H1 (cell line): ENCODE measurements around the gene PLP2. TPM values are rescaled to one million over a fixed set of nuclear protein-coding genes. Genes with fewer than 3 reads are reported as not detected.

Source experiments
- CTCF ChIA-PET: fragments of 300-600 bp; sonication (Branson Sonifier 250); formaldehyde crosslinking; loops from one replicate; lab custom pipeline; 2021; ENCODE audit not compliant: partially characterized antibody; lab: Charles Lee
- POLR2A ChIA-PET: fragments of 300-600 bp; sonication (Branson Sonifier 250); formaldehyde crosslinking; loops from one replicate; lab custom pipeline; 2021; ENCODE audit warnings: inconsistent platforms; ENCODE audit not compliant: partially characterized antibody; lab: Charles Lee
- DNase-seq, 2 experiments: peaks; one replicate each; pipeline versions ENCODE4 v3.0.0 to v3.0.0-alpha.2; 2010 to 2022; ENCODE audit warnings: low spot score in 2 of 2, low read depth in 1 of 2, mixed read lengths in 1 of 2
- FAIRE-seq: peaks from 2 replicates; lab custom pipeline; 2011; peaks lifted over from hg19 to GRCh38; lab: Jason Lieb, UNC
- H2AFZ ChIP-seq: 2 replicates; pipeline ENCODE4 v1.8.1; 2012; ENCODE audit warnings: low read length, inconsistent platforms
- H2AK5ac ChIP-seq: 2 replicates; pipeline ENCODE4 v1.6.1; 2013; ENCODE audit warnings: low read depth, low read length
- H2BK120ac ChIP-seq: replicated peaks from 2 replicates; pipeline ENCODE3; 2013; ENCODE audit warnings: low read depth, low read length, inconsistent platforms
- H2BK12ac ChIP-seq: 2 replicates; pipeline ENCODE4 v1.6.1; 2013; ENCODE audit warnings: low read depth, low read length
- H2BK15ac ChIP-seq: 2 replicates; pipeline ENCODE4 v1.6.1; 2013; ENCODE audit warnings: low read length
- H2BK20ac ChIP-seq: 2 replicates; pipeline ENCODE4 v1.6.1; 2013; ENCODE audit warnings: low read length
- H2BK5ac ChIP-seq: 2 replicates; pipeline ENCODE4 v1.6.1; 2013; ENCODE audit warnings: low read depth, low read length
- H3K14ac ChIP-seq: 2 replicates; pipeline ENCODE4 v1.6.1; 2013; ENCODE audit warnings: inconsistent platforms; ENCODE audit not compliant: insufficient read length
- H3K18ac ChIP-seq: 2 replicates; pipeline ENCODE4 v1.6.1; 2013; ENCODE audit warnings: low read length; ENCODE audit errors: extremely low read depth
- H3K23ac ChIP-seq: 2 replicates; pipeline ENCODE4 v1.6.1; 2013; ENCODE audit warnings: inconsistent platforms; ENCODE audit not compliant: insufficient read length
- H3K23me2 ChIP-seq: 2 replicates; pipeline ENCODE4 v1.6.1; 2013; ENCODE audit warnings: low read depth, low read length
- H3K27ac ChIP-seq: 2 replicates; pipeline ENCODE4 v1.6.1; 2011; ENCODE audit warnings: low read depth, low read length, inconsistent platforms
- H3K27me3 ChIP-seq, 4 experiments: replicated peaks in 1 of 4; 1 replicate in 1 of 4; 2 replicates in 3 of 4; pipeline versions ENCODE4 v1.6.1 to v1.8.1; 2011 to 2013; ENCODE audit warnings: low read length in 3 of 4, mild to moderate bottlenecking in 3 of 4, inconsistent platforms in 2 of 4, mixed read lengths in 2 of 4, moderate library complexity in 1 of 4; ENCODE audit not compliant: control insufficient read depth in 3 of 4, insufficient read depth in 3 of 4; ENCODE audit errors: extremely low read depth in 1 of 4
- H3K36me3 ChIP-seq, 4 experiments: 2 replicates each; pipeline versions ENCODE4 v1.6.1 to v1.8.1; 2011 to 2013; ENCODE audit warnings: mild to moderate bottlenecking in 4 of 4, low read length in 3 of 4, moderate library complexity in 2 of 4, control low read depth in 1 of 4, inconsistent platforms in 1 of 4; ENCODE audit not compliant: insufficient read depth in 4 of 4, control insufficient read depth in 2 of 4
- H3K4ac ChIP-seq: replicated peaks from 2 replicates; pipeline ENCODE3; 2013; ENCODE audit warnings: low read length, low read depth, mixed read lengths, inconsistent platforms; ENCODE audit not compliant: insufficient read length
- H3K4me1 ChIP-seq, 4 experiments: replicated peaks in 1 of 4; 1 replicate in 1 of 4; 2 replicates in 3 of 4; pipeline versions ENCODE4 v1.6.1 to v1.8.1; 2011 to 2013; ENCODE audit warnings: low read length in 3 of 4, inconsistent platforms in 2 of 4, mixed read lengths in 1 of 4; ENCODE audit not compliant: insufficient read depth in 4 of 4, control insufficient read depth in 3 of 4
- H3K4me2 ChIP-seq, 2 experiments: 2 replicates each; pipeline versions ENCODE4 v1.6.1 to v1.8.1; 2011 to 2013; ENCODE audit warnings: low read depth in 2 of 2, low read length in 2 of 2, control low read depth in 1 of 2, inconsistent platforms in 1 of 2, mild to moderate bottlenecking in 1 of 2; ENCODE audit not compliant: insufficient read depth in 1 of 2
- H3K4me3 ChIP-seq, 4 experiments: fragments of 200-600, 300-600 bp in 1 of 4; sonication (generic), shearing (Covaris generic), sonication (Bioruptor Twin) in 1 of 4; 2 replicates each; pipeline versions ENCODE4 v1.5.1 to v1.8.1; 2011 to 2016; ENCODE audit warnings: low read length in 4 of 4, low read depth in 3 of 4, control low read depth in 2 of 4, inconsistent platforms in 2 of 4, mild to moderate bottlenecking in 2 of 4, mixed read lengths in 1 of 4, moderate library complexity in 1 of 4; ENCODE audit not compliant: insufficient read depth in 2 of 4; ENCODE audit errors: extremely low read depth in 1 of 4
- H3K56ac ChIP-seq: replicated peaks from 2 replicates; pipeline ENCODE3; 2013; ENCODE audit warnings: low read depth, mild to moderate bottlenecking, mixed read lengths, low read length, inconsistent platforms; ENCODE audit not compliant: insufficient read length
- H3K79me1 ChIP-seq: 2 replicates; pipeline ENCODE4 v1.6.1; 2013; ENCODE audit warnings: low read depth, low read length, control low read depth
- H3K79me2 ChIP-seq, 2 experiments: 2 replicates each; pipeline versions ENCODE4 v1.6.1 to v1.8.1; 2012 to 2013; ENCODE audit warnings: low read length in 2 of 2, mild to moderate bottlenecking in 2 of 2, inconsistent platforms in 1 of 2; ENCODE audit not compliant: insufficient read depth in 2 of 2, control insufficient read depth in 1 of 2
- H3K9ac ChIP-seq, 4 experiments: replicated peaks in 1 of 4; 1 replicate in 1 of 4; 2 replicates in 3 of 4; pipeline versions ENCODE4 v1.6.1 to v1.8.1; 2011 to 2013; ENCODE audit warnings: low read depth in 3 of 4, low read length in 3 of 4, control low read depth in 2 of 4, mild to moderate bottlenecking in 2 of 4, moderate library complexity in 2 of 4, inconsistent platforms in 1 of 4; ENCODE audit errors: extremely low read depth in 1 of 4
- H3K9me3 ChIP-seq, 2 experiments: 2 replicates each; pipeline versions ENCODE4 v1.6.1 to v1.8.1; 2012 to 2013; ENCODE audit warnings: mild to moderate bottlenecking in 2 of 2, moderate library complexity in 2 of 2, control low read depth in 1 of 2, inconsistent platforms in 1 of 2, low read depth in 1 of 2, low read length in 1 of 2, mixed read lengths in 1 of 2; ENCODE audit not compliant: insufficient read depth in 2 of 2
- H4K20me1 ChIP-seq, 2 experiments: replicated peaks in 1 of 2; 2 replicates each; pipeline versions ENCODE3 to v1.8.1; 2011 to 2013; ENCODE audit warnings: inconsistent platforms in 2 of 2, low read length in 2 of 2, mild to moderate bottlenecking in 1 of 2; ENCODE audit not compliant: insufficient read depth in 2 of 2, control insufficient read depth in 1 of 2
- H4K5ac ChIP-seq: 2 replicates; pipeline ENCODE4 v1.6.1; 2013; ENCODE audit warnings: low read length, low read depth, mixed read lengths, inconsistent platforms; ENCODE audit not compliant: insufficient read length
- H4K8ac ChIP-seq: 2 replicates; pipeline ENCODE4 v1.8.0; 2013; ENCODE audit warnings: mild to moderate bottlenecking, moderate library complexity, low read length, inconsistent platforms; ENCODE audit not compliant: insufficient read depth; ENCODE audit errors: extremely low read depth
- H4K91ac ChIP-seq: replicated peaks from 2 replicates; pipeline ENCODE3; 2013; ENCODE audit warnings: low read length, mixed read lengths, inconsistent platforms; ENCODE audit not compliant: insufficient read length
- CTBP2 ChIP-seq: IDR thresholded peaks from 2 replicates; pipeline ENCODE4 v1.7.0; 2011; ENCODE audit warnings: borderline replicate concordance, mild to moderate bottlenecking, moderate library complexity, mixed read lengths, low read length; ENCODE audit not compliant: insufficient read depth, insufficient read length
- HDAC2 ChIP-seq, 2 experiments: fragments of 300-600 bp in 1 of 2; sonication (generic) in 1 of 2; IDR thresholded peaks; 2 replicates each; pipeline ENCODE4 v1.6.1; 2011 to 2012; ENCODE audit warnings: low read depth in 2 of 2, low read length in 2 of 2, mild to moderate bottlenecking in 2 of 2, moderate library complexity in 2 of 2, borderline replicate concordance in 1 of 2, inconsistent platforms in 1 of 2
- KDM4A ChIP-seq: IDR thresholded peaks from one replicate; pipeline ENCODE4 v1.7.1; 2012; ENCODE audit warnings: low read depth, mild to moderate bottlenecking, moderate library complexity, low read length, inconsistent platforms; ENCODE audit not compliant: severe bottlenecking
- RBBP5 ChIP-seq: IDR thresholded peaks from 2 replicates; pipeline ENCODE4 v1.7.1; 2012; ENCODE audit warnings: low read depth, mild to moderate bottlenecking, inconsistent platforms, low read length, moderate library complexity, borderline replicate concordance
- WGBS, 2 experiments: shearing (Covaris generic) in 1 of 2; methylation state at CpG; one replicate each; pipeline versions ENCODE4 v1.1.6 to v1.1.7; 2013 to 2015; ENCODE audit warnings: low lambda C conversion rate in 2 of 2, mixed read lengths in 2 of 2, inconsistent platforms in 1 of 2, low coverage in 1 of 2, missing lambda C conversion rate in 1 of 2; ENCODE audit not compliant: insufficient replicate concordance in 2 of 2, insufficient coverage in 1 of 2, insufficient read length in 1 of 2; ENCODE audit errors: extremely low coverage in 1 of 2, missing lambda C conversion rate in 1 of 2; 5-methylcytosine and 5-hydroxymethylcytosine counted together
- polyA plus RNA-seq, 7 experiments: library from polyadenylated mRNA; depleted of rRNA in 3 of 7; stranded (reverse) in 5 of 7; unstranded in 2 of 7; fragments of >200 nt in 5 of 7; fragments of 200-250 nt in 2 of 7; gene quantifications; 1 replicate in 5 of 7; 2 replicates in 1 of 7; 4 replicates in 1 of 7; pipeline versions ENCODE4 v1.2.1 to v1.2.3, GENCODE V29; 2011 to 2013; ENCODE audit warnings: missing spikeins in 2 of 7, mixed read lengths in 2 of 7
- total RNA-seq: library from RNA; stranded (reverse); fragmentation: NEBNext Ultra II Directional; extraction: Animal tissue kit (Norgen Biotek cat#: 25700); gene quantifications from 2 replicates; pipeline ENCODE4 v1.2.1, GENCODE V29; 2021
- TF ChIP-seq, protein P1 (sequence below): IDR thresholded peaks from 2 replicates; pipeline ENCODE4 v1.6.1; 2012; ENCODE audit warnings: inconsistent platforms
- TF ChIP-seq, protein P2 (sequence below), 3 experiments: IDR thresholded peaks; 1 replicate in 2 of 3; 2 replicates in 1 of 3; pipeline versions ENCODE4 v1.5.1 to v1.6.1; 2011; ENCODE audit warnings: low read length in 3 of 3, mild to moderate bottlenecking in 3 of 3, inconsistent platforms in 2 of 3, low read depth in 1 of 3, moderate library complexity in 1 of 3; ENCODE audit not compliant: insufficient read depth in 1 of 3; ENCODE audit errors: control extremely low read depth in 1 of 3

Gene PLP2
- total and polyA plus RNA-seq, 2 of the 8 experiments (the other 6 are each of a cell fraction or from before 2014, with no cell fraction given): 10.3 to 23.4 TPM

DNA sequence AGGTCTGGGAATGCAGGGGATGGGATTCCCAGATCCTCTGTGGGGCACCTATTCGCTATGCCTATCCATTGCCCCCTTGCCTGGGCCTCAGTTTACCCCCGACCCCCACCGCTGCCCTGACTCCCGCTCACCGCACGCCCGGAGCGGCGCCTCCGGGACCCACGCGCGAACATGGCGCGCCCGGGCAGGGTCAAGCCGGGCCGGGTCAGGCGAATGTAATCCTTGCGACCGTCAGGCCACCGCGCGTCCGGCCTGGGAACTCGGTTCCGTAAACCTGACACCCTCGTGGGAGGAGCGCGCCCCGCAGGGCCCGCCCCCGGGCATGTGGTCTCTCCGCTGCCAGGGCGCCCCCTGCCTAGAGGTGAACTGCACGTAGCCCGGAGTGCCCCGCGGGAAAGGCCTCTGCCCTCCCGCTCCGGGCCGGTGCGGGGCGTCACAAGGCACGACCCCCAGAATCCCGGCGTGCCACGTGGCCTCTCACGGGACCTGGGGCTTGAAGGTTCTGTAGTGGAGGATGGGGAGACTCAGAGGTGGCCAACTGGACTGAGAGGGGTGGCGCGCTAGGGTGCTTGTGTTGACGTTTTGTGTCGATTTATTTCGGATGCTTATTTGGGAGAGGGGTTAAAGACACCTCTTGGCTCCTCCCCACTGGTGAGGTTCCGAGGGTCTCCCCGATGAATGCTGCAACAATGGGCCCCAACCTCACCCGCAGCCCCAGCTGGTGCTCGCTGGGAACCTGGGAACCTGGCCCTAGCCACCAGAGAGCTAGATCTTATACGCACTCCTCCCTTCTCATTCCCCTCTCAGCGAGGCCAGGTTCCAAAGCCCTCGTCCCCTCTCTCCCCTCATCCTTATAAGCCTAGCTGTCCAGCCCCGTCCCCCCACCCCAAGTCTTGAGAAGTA is 14.7 kb downstream of the PLP2 start, which contains the start of gene PRICKLE3:
TSS of gene PRICKLE3 (minus strand) at position 249 of the 903 bp plus-strand sequence. CDS start at position 173, 76 bp downstream.
- no peaks in the 10 kb centered on the region for H3K79me1 ChIP-seq
- peak within 1 kb of the TSS; percentile 73 for H4K91ac ChIP-seq
- H2AFZ ChIP-seq: no peak within 1 kb of the TSS
- H3K23me2 ChIP-seq: peaks cover 7% of the 10 kb centered on the region; the same call in 1 of the 2 replicates
- no peak within 1 kb of the TSS for H4K8ac ChIP-seq
- H3K23ac ChIP-seq: no peak within 1 kb of the TSS
- H3K4me1 ChIP-seq: peaks cover 0 to 6% (median 5%) of the 10 kb centered on the region in 4 experiments; a peak in 3 of 7 replicates
- no peak within 1 kb of the TSS for H4K5ac ChIP-seq
- H3K79me2 ChIP-seq: no peaks in the 10 kb centered on the region
- H2BK5ac ChIP-seq: no peak within 1 kb of the TSS; the same call in 1 of the 2 replicates
- H3K56ac ChIP-seq: no peak within 1 kb of the TSS
- CTCF ChIA-PET: interaction anchor here (0.7 kb wide), 1 partner anchor 64 kb away, joined by 3 read pairs; no protein-coding TSS in a partner anchor
- no peak within 1 kb of the TSS; the same call in 1 of the 2 replicates for H3K18ac ChIP-seq
- peaks cover 0 to 2% of the 10 kb centered on the region in 2 experiments for H4K20me1 ChIP-seq
- H3K4ac ChIP-seq: no peak within 1 kb of the TSS
- peaks cover 0 to 5% (median 2%) of the 10 kb centered on the region in 4 experiments; a peak in 3 of 8 replicates for H3K36me3 ChIP-seq
- peak within 1 kb of the TSS; percentile 53 to 75 (median 63) for H3K4me3 ChIP-seq
- WGBS, 2 experiments: 2% methylated on average over 9 of the region's 62 CpGs; no CpG with 5 or more reads in 1 of the 2 experiments
- peak within 1 kb of the TSS in 1 of 4 experiments; percentile 22; a peak in 1 of 7 replicates for H3K9ac ChIP-seq
- H2AK5ac ChIP-seq: no peak within 1 kb of the TSS
- peak within 1 kb of the TSS; percentile 32; the same call in 1 of the 2 replicates for H3K27ac ChIP-seq
- DNase-seq: peak in 1 of 2 experiments; percentile 84
- POLR2A ChIA-PET: no interaction called here
- H2BK120ac ChIP-seq: no peak within 1 kb of the TSS
- no peak within 1 kb of the TSS for H2BK12ac ChIP-seq
- no peaks in the 10 kb centered on the region for H3K27me3 ChIP-seq
- no peak within 1 kb of the TSS for H3K14ac ChIP-seq
- H2BK20ac ChIP-seq: no peak within 1 kb of the TSS
- H2BK15ac ChIP-seq: no peak within 1 kb of the TSS
- FAIRE-seq: no peak
- H3K9me3 ChIP-seq: no peaks in the 10 kb centered on the region
- peak within 1 kb of the TSS; percentile 68 to 74 for H3K4me2 ChIP-seq
- TF ChIP-seq, protein P1, sequence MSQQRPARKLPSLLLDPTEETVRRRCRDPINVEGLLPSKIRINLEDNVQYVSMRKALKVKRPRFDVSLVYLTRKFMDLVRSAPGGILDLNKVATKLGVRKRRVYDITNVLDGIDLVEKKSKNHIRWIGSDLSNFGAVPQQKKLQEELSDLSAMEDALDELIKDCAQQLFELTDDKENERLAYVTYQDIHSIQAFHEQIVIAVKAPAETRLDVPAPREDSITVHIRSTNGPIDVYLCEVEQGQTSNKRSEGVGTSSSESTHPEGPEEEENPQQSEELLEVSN: peak; percentile 78
- TF ChIP-seq RBBP5 (no peak), KDM4A (peak; percentile 39), CTBP2 (no peak), HDAC2 (IDR thresholded peaks at IDR 0.05; ENCODE audit: borderline replicate concordance in 1 of 2, low read depth in 2 of 2, low read length in 2 of 2) (0 out of 4 replicates have a peak, but pooled peaks of 1 of the 2 experiments have one; percentile 9)
- TF ChIP-seq, protein P2, sequence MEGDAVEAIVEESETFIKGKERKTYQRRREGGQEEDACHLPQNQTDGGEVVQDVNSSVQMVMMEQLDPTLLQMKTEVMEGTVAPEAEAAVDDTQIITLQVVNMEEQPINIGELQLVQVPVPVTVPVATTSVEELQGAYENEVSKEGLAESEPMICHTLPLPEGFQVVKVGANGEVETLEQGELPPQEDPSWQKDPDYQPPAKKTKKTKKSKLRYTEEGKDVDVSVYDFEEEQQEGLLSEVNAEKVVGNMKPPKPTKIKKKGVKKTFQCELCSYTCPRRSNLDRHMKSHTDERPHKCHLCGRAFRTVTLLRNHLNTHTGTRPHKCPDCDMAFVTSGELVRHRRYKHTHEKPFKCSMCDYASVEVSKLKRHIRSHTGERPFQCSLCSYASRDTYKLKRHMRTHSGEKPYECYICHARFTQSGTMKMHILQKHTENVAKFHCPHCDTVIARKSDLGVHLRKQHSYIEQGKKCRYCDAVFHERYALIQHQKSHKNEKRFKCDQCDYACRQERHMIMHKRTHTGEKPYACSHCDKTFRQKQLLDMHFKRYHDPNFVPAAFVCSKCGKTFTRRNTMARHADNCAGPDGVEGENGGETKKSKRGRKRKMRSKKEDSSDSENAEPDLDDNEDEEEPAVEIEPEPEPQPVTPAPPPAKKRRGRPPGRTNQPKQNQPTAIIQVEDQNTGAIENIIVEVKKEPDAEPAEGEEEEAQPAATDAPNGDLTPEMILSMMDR (IDR thresholded peaks at IDR 0.05; ENCODE audit: control extremely low read depth in 1 of 3, insufficient read depth in 1 of 3, low read depth in 1 of 3, low read length in 3 of 3): peak in 2 of 3 experiments; percentile 19 to 32; a peak in 2 of 4 replicates
